SK-N-SH (cell line): ENCODE results near the gene MAST4.

Experiments used
- CTCF ChIP-seq: fragments of 200-600 bp; sonication (generic); IDR thresholded peaks from 2 replicates; pipeline ENCODE4 v1.6.1; 2017; ENCODE audit warnings: antibody characterized with exemption, mild to moderate bottlenecking, moderate library complexity
- EP300 ChIP-seq, 2 experiments: IDR thresholded peaks; 2 replicates each; pipeline versions ENCODE4 v1.4.0 to v1.6.1; 2012; ENCODE audit warnings: borderline replicate concordance in 1 of 2, low read depth in 1 of 2, low read length in 1 of 2
- EZH2phosphoT487 ChIP-seq: fragments of 200-600 bp; sonication (generic); IDR thresholded peaks from 2 replicates; pipeline ENCODE4 v1.6.1; 2017; ENCODE audit warnings: low read depth, mixed run types, mild to moderate bottlenecking, antibody characterized with exemption, moderate library complexity, borderline replicate concordance
- GABPA ChIP-seq: IDR thresholded peaks from 2 replicates; pipeline ENCODE4 v1.4.0; 2012; ENCODE audit warnings: low read depth, mild to moderate bottlenecking
- MAX ChIP-seq: IDR thresholded peaks from 2 replicates; pipeline ENCODE4 v1.4.0; 2012; ENCODE audit warnings: low read depth
- NFIC ChIP-seq: IDR thresholded peaks from 2 replicates; pipeline ENCODE4 v1.4.0; 2012; ENCODE audit warnings: borderline replicate concordance
- POLR2AphosphoS5 ChIP-seq: IDR thresholded peaks from 2 replicates; pipeline ENCODE4 v1.6.1; 2012; ENCODE audit warnings: low read depth, low read length
- SIN3A ChIP-seq: IDR thresholded peaks from 2 replicates; pipeline ENCODE4 v1.6.1; 2012; ENCODE audit warnings: low read depth, mild to moderate bottlenecking, low read length, moderate library complexity, borderline replicate concordance

- no peak for TF ChIP-seq CTCF
- no peak for TF ChIP-seq SIN3A
- TF ChIP-seq GABPA: no peak
- TF ChIP-seq EZH2phosphoT487: no peak
- no peak for TF ChIP-seq MAX
- TF ChIP-seq POLR2AphosphoS5: no peak
- no peak for TF ChIP-seq EP300 (IDR thresholded peaks at IDR 0.05; ENCODE audit: borderline replicate concordance in 1 of 2, low read depth in 1 of 2, low read length in 1 of 2)
- TF ChIP-seq NFIC: no peak
Measured at GRCh38 chr5:66738136-66738535, 141.9 kb downstream of the MAST4 start.
